ENCODE measurements around the gene SGSM2. TPM values are rescaled to one million over a fixed set of nuclear protein-coding genes. Genes with fewer than 3 reads are reported as not detected.

Gene SGSM2
- total RNA-seq, 2 experiments from 2014 or later, result 31.8 to 37.7 TPM

- Mint-ChIP-seq H3K4me1 (ENCODE audit: low read depth) (peaks cover 21% of the 10 kb centered on the region), H3K4me3 (peak overlapping the region; percentile 75), H3K27me3 (no peaks in the 10 kb centered on the region), H3K9me3 (no peaks in the 10 kb centered on the region), H3K36me3 (ENCODE audit: low read depth) (peaks cover 7% of the 10 kb centered on the region), H3K27ac (peak overlapping the region; percentile 68)
- ChIA-PET POLR2A (interaction anchor here (1.0 to 10.5 kb wide), 6 partner anchors 14 to 294 kb away, joined by 3 to 114 read pairs (median 4); no protein-coding TSS in a partner anchor), CTCF (interaction anchor here (0.8 to 2.0 kb wide), 6 partner anchors 10 to 78 kb away, joined by 3 to 10 read pairs (median 5); no protein-coding TSS in a partner anchor)
- no peak for TF ChIP-seq CTCF (IDR thresholded peaks at IDR 0.05)
- intact Hi-C loops (cut with micrococcal nuclease), result loop anchor here (5.0 kb wide), 1 partner anchor 86 kb away; no protein-coding TSS in a partner anchor
- ATAC-seq (no peak), DNase-seq (peak; percentile 31)
Measured at GRCh38 chr17:2338315-2338657, 985 bp downstream of the SGSM2 start.

DNA sequence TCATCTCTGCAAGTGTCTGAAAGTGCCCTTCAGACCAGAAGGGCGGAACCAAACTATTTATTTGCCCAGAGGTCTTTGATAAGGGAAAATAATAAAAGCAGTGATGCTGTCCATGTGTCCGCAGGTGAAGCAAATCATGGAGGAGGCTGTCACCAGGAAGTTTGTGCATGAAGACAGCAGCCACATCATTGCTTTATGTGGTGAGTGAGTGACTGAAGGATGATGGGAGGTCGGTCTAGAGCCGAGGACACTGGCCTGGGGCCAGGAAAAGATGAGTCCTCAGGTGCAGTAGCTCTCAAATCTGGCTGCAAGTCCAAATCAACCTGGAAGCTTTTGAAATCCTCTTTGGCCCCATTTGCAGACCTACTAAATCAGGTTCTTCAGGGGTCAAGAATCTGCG lies 6.1 kb downstream of the SGSM2 start:
- Mint-ChIP-seq H3K4me1 (ENCODE audit: low read depth) (peaks cover 22% of the 10 kb centered on the region), H3K9me3 (no peaks in the 10 kb centered on the region), H3K27ac (peak overlapping the region; percentile 58), H3K4me3 (no peak overlapping the region), H3K27me3 (no peaks in the 10 kb centered on the region), H3K36me3 (ENCODE audit: low read depth) (peaks cover 10% of the 10 kb centered on the region)
- intact Hi-C loops (cut with micrococcal nuclease), result no loop called here
- ATAC-seq, result peak; percentile 91
- ChIA-PET POLR2A (interaction anchor here (1.2 kb wide), 1 partner anchor 9 kb away, joined by 3 read pairs; no protein-coding TSS in a partner anchor), CTCF (no interaction called here)
- DNase-seq, result peak; percentile 90
- no peak for TF ChIP-seq CTCF (IDR thresholded peaks at IDR 0.05)

- no peaks in the 10 kb centered on the region for H3K9me3 Mint-ChIP-seq
- ATAC-seq (no peak), DNase-seq (no peak)
- no peak overlapping the region for H3K27ac Mint-ChIP-seq
- H3K27me3 Mint-ChIP-seq, result no peaks in the 10 kb centered on the region
- peaks cover 10% of the 10 kb centered on the region for H3K36me3 Mint-ChIP-seq (ENCODE audit: low read depth)
- ChIA-PET CTCF (interaction anchor here (1.3 kb wide), 1 partner anchor 8 kb away, joined by 5 read pairs; no protein-coding TSS in a partner anchor), POLR2A (no interaction called here)
- H3K4me3 Mint-ChIP-seq, result no peak overlapping the region
- H3K4me1 Mint-ChIP-seq (ENCODE audit: low read depth), result peaks cover 20% of the 10 kb centered on the region
- TF ChIP-seq CTCF (IDR thresholded peaks at IDR 0.05), result no peak
- intact Hi-C loops (cut with micrococcal nuclease), result no loop called here
Measured at GRCh38 chr17:2344528-2344927, 7.2 kb downstream of the SGSM2 start.

DNA sequence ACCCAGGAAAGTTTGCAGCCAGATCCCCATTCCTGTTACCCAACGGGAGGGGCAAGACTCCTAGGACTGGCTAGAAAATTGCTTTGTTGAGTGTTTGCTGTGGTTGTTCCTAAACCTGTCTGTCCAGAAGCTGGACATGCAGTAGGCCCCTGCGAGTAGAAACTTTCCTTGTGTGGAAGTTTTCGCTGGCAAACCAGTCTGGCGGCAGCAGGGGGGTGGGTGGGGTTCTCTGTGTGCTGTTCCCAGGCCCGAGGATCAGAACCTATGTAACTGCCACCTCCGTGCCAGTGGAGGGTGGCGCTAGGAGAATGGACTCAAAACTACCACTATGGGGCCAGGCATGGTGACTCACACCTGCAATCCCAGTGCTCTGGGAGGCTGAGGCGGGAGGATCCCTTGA lies 9.2 kb downstream of the SGSM2 start:
- intact Hi-C loops (cut with micrococcal nuclease), result no loop called here
- ChIA-PET CTCF (interaction anchor here (1.5 kb wide), 1 partner anchor 25 kb away, joined by 3 read pairs; no protein-coding TSS in a partner anchor), POLR2A (interaction anchor here (2.0 kb wide), 1 partner anchor 10 kb away, joined by 10 read pairs; the partner anchor contains the start of genes SGSM2 and TSR1)
- no peak for DNase-seq
- no peak for TF ChIP-seq CTCF (IDR thresholded peaks at IDR 0.05)
- H3K4me3 Mint-ChIP-seq, result no peak overlapping the region
- no peak overlapping the region for H3K27ac Mint-ChIP-seq
- H3K36me3 Mint-ChIP-seq (ENCODE audit: low read depth), result peaks cover 6% of the 10 kb centered on the region
- ATAC-seq, result no peak
- peaks cover 16% of the 10 kb centered on the region for H3K4me1 Mint-ChIP-seq (ENCODE audit: low read depth)
- H3K27me3 Mint-ChIP-seq, result no peaks in the 10 kb centered on the region
- no peaks in the 10 kb centered on the region for H3K9me3 Mint-ChIP-seq

GRCh38 chr17:2347805-2348685 lies 10.7 kb downstream of the SGSM2 start:
- no peak overlapping the region for H3K27ac Mint-ChIP-seq
- intact Hi-C loops (cut with micrococcal nuclease), result no loop called here
- no peak for DNase-seq

More at GRCh38 chr17:2347805-2348685, 10.7 kb downstream of the SGSM2 start:
- Mint-ChIP-seq H3K4me1 (ENCODE audit: low read depth) (peaks cover 8% of the 10 kb centered on the region), H3K9me3 (no peaks in the 10 kb centered on the region), H3K27me3 (no peaks in the 10 kb centered on the region), H3K4me3 (no peak overlapping the region), H3K36me3 (ENCODE audit: low read depth) (peaks cover 4% of the 10 kb centered on the region)
- TF ChIP-seq CTCF (IDR thresholded peaks at IDR 0.05), result no peak
- ATAC-seq, result no peak
- ChIA-PET POLR2A (interaction anchor here (0.6 to 1.2 kb wide), 6 partner anchors 12 to 30 kb away, joined by 3 to 4 read pairs (median 3); partner anchors contain the start of gene TSR1), CTCF (interaction anchor here (1.0 to 2.6 kb wide), 3 partner anchors 10 to 289 kb away, joined by 3 to 9 read pairs (median 3); no protein-coding TSS in a partner anchor)
